HCT116 (cell line): ENCODE measurements around the gene ADRM1. TPM values are rescaled to one million over a fixed set of nuclear protein-coding genes. Genes with fewer than 3 reads are reported as not detected.

Source experiments
- ATAC-seq: fragments of 200-7000 bp; cut with Tn5 transposase; 2 replicates; pipeline ENCODE4 v1.9.1; 2020; ENCODE audit warnings: mild to moderate bottlenecking, moderate library complexity
- BruUV-seq: library from RNA; stranded (reverse); fragments of 400-500 nt; replicated peaks from 2 replicates; lab custom pipeline; 2021; lab: Mats Ljungman, UMichigan
- CTCF ChIA-PET: fragments of 300-600 bp; sonication (Branson Sonifier 250); formaldehyde crosslinking; loops from one replicate; lab custom pipeline; 2021; ENCODE audit warnings: antibody characterized with exemption; lab: Charles Lee
- POLR2A ChIA-PET: fragments of 300-600, 350-600 bp; sonication (Branson Sonifier 250); formaldehyde crosslinking; loops from one replicate; lab custom pipeline; 2021; ENCODE audit warnings: antibody characterized with exemption; lab: Charles Lee
- RAD21 ChIA-PET, 2 experiments: fragments of 300-600 bp; sonication (Branson Sonifier 250); formaldehyde crosslinking; loops; one replicate each; lab custom pipeline; 2023; ENCODE audit warnings: low total read pairs in 2 of 2; ENCODE audit not compliant: uncharacterized antibody in 2 of 2, unreplicated experiment in 2 of 2, low non-redundant PET in 1 of 2; lab: Charles Lee
- DNase-seq: peaks from one replicate; pipeline ENCODE4 v3.0.0-alpha.2; 2010; ENCODE audit warnings: low read depth, low spot score
- H2AFZ ChIP-seq: fragments of 200-600 bp; shearing (Covaris generic), sonication (generic); 2 replicates; pipeline ENCODE4 v1.6.1; 2017; ENCODE audit warnings: low read depth, mixed run types, mixed read lengths, antibody characterized with exemption, low read length; ENCODE audit not compliant: poor library complexity, severe bottlenecking
- H3K27ac ChIP-seq: 2 replicates; pipeline ENCODE4 v1.5.1; 2012; ENCODE audit warnings: low read depth, low read length
- H3K27me3 ChIP-seq: fragments of 200-600 bp; sonication (generic); 2 replicates; pipeline ENCODE4 v1.6.1; 2016; ENCODE audit warnings: mixed run types, low read length, mixed read lengths; ENCODE audit not compliant: insufficient read depth
- H3K36me3 ChIP-seq, 2 experiments: fragments of 200-500 bp in 1 of 2; fragments of 200-600 bp in 1 of 2; sonication (Bioruptor generic) in 1 of 2; sonication (generic) in 1 of 2; 2 replicates each; pipeline versions ENCODE4 v1.5.1 to v1.6.1; 2014 to 2016; ENCODE audit warnings: low read length in 2 of 2, inconsistent platforms in 1 of 2, mixed read lengths in 1 of 2, mixed run types in 1 of 2; ENCODE audit not compliant: insufficient read depth in 2 of 2, control insufficient read depth in 1 of 2
- H3K4me1 ChIP-seq, 2 experiments: fragments of 200-600 bp in 1 of 2; sonication (generic) in 1 of 2; 2 replicates each; pipeline versions ENCODE4 v1.5.1 to v1.6.1; 2012 to 2017; ENCODE audit warnings: low read length in 2 of 2, inconsistent platforms in 1 of 2, mild to moderate bottlenecking in 1 of 2, mixed read lengths in 1 of 2, mixed run types in 1 of 2, moderate library complexity in 1 of 2; ENCODE audit not compliant: insufficient read depth in 2 of 2, control insufficient read depth in 1 of 2
- H3K4me2 ChIP-seq: fragments of 200-600 bp; sonication (generic); 2 replicates; pipeline ENCODE4 v1.6.1; 2017; ENCODE audit warnings: mixed run types, low read length, mixed read lengths
- H3K4me3 ChIP-seq, 2 experiments: fragments of 200-600 bp in 1 of 2; sonication (generic) in 1 of 2; replicated peaks in 1 of 2; 2 replicates each; pipeline ENCODE4 v1.5.1; 2011 to 2016; ENCODE audit warnings: low read length in 2 of 2, control low read depth in 1 of 2, low read depth in 1 of 2, mild to moderate bottlenecking in 1 of 2, mixed read lengths in 1 of 2, mixed run types in 1 of 2
- H3K79me2 ChIP-seq: fragments of 200-600 bp; sonication (generic); 2 replicates; pipeline ENCODE4 v1.6.1; 2017; ENCODE audit warnings: mild to moderate bottlenecking, mixed run types, low read length, moderate library complexity, mixed read lengths; ENCODE audit not compliant: insufficient read depth
- H3K9ac ChIP-seq: fragments of 200-600 bp; sonication (generic); 2 replicates; pipeline ENCODE4 v1.6.1; 2016; ENCODE audit warnings: low read length, mixed read lengths
- H3K9me2 ChIP-seq: fragments of 200-600 bp; sonication (generic), shearing (Covaris generic); 2 replicates; pipeline ENCODE4 v1.6.1; 2017; ENCODE audit warnings: mixed run types, mild to moderate bottlenecking, moderate library complexity; ENCODE audit not compliant: insufficient read depth
- H3K9me3 ChIP-seq, 2 experiments: fragments of 200-500 bp in 1 of 2; fragments of 200-600 bp in 1 of 2; sonication (Bioruptor generic) in 1 of 2; sonication (generic) in 1 of 2; 2 replicates each; pipeline ENCODE4 v1.6.1; 2014 to 2017; ENCODE audit warnings: low read length in 2 of 2, mixed read lengths in 2 of 2, inconsistent platforms in 1 of 2, low read depth in 1 of 2, mild to moderate bottlenecking in 1 of 2, mixed run types in 1 of 2, moderate library complexity in 1 of 2; ENCODE audit not compliant: control insufficient read depth in 1 of 2, insufficient read depth in 1 of 2
- H4K20me1 ChIP-seq: fragments of 200-600 bp; sonication (generic), shearing (Covaris generic); 2 replicates; pipeline ENCODE4 v1.6.1; 2017; ENCODE audit warnings: mixed run types, mild to moderate bottlenecking, moderate library complexity; ENCODE audit not compliant: insufficient read depth
- CBX3 ChIP-seq: IDR thresholded peaks from 2 replicates; pipeline ENCODE4 v1.6.1; 2012; ENCODE audit warnings: low read depth
- CEBPB ChIP-seq: IDR thresholded peaks from 2 replicates; pipeline ENCODE4 v1.6.1; 2012; ENCODE audit warnings: low read depth
- ELF1 ChIP-seq: IDR thresholded peaks from 2 replicates; pipeline ENCODE4 v1.6.1; 2012; ENCODE audit warnings: low read depth, borderline replicate concordance
- EZH2phosphoT487 ChIP-seq: fragments of 200-600 bp; IDR thresholded peaks from 2 replicates; pipeline ENCODE4 v1.6.1; 2018; ENCODE audit warnings: antibody characterized with exemption, borderline replicate concordance
- FOSL1 ChIP-seq: IDR thresholded peaks from 2 replicates; pipeline ENCODE4 v1.6.1; 2012; ENCODE audit warnings: low read depth
- JUND ChIP-seq: IDR thresholded peaks from 2 replicates; pipeline ENCODE4 v1.6.1; 2012
- SIN3A ChIP-seq: IDR thresholded peaks from 2 replicates; pipeline ENCODE4 v1.6.1; 2012; ENCODE audit warnings: low read depth
- YY1 ChIP-seq: IDR thresholded peaks from 2 replicates; pipeline ENCODE4 v1.6.1; 2011; ENCODE audit warnings: low read length, low read depth, moderate library complexity, mild to moderate bottlenecking; ENCODE audit not compliant: insufficient replicate concordance; ENCODE audit errors: extremely low read depth
- ZNF274 ChIP-seq: fragments of 200-500 bp; sonication (Bioruptor generic); IDR thresholded peaks from 2 replicates; pipeline ENCODE4 v1.6.1; 2014; ENCODE audit warnings: mild to moderate bottlenecking, low read depth, low read length, inconsistent platforms
- intact Hi-C: fragments of 100-400 bp; cut with micrococcal nuclease; formaldehyde crosslinking; loops from 2 replicates; pipeline ENCODE4 v1.10.0; 2022
- total RNA-seq: library from RNA; stranded (reverse); gene quantifications from one replicate; pipeline ENCODE4 v1.2.1, GENCODE V29; 2021; ENCODE audit not compliant: unreplicated experiment
- TF ChIP-seq, protein P1 (sequence below): IDR thresholded peaks from 2 replicates; pipeline ENCODE4 v1.6.1; 2011; ENCODE audit warnings: mild to moderate bottlenecking, low read length, moderate library complexity; ENCODE audit not compliant: insufficient replicate concordance; ENCODE audit errors: extremely low read depth
- TF ChIP-seq, protein P2 (sequence below): IDR thresholded peaks from 2 replicates; pipeline ENCODE4 v1.6.1; 2012
- TF ChIP-seq, protein P3 (sequence below): IDR thresholded peaks from 2 replicates; pipeline ENCODE4 v1.6.1; 2012

Gene ADRM1
- total RNA-seq, 1 experiment from 2014 or later: 158 TPM

GRCh38 chr20:62321521-62321948 lies 18.7 kb downstream of the ADRM1 start:
- peak overlapping the region; percentile 41; the same call in 1 of the 2 replicates for H3K27ac ChIP-seq
- ATAC-seq (peak; percentile 62), DNase-seq (peak; percentile 31)

GRCh38 chr20:62321975-62322374 lies 19.2 kb downstream of the ADRM1 start:
- no peaks in the 10 kb centered on the region for H3K27me3 ChIP-seq
- H3K9me3 ChIP-seq: no peaks in the 10 kb centered on the region
- no peaks in the 10 kb centered on the region for H3K9me2 ChIP-seq
- peaks cover 0 to 5% of the 10 kb centered on the region in 2 experiments; a peak in 1 of 4 replicates for H3K4me1 ChIP-seq
- no TSS peak for BruUV-seq
- CTCF ChIA-PET: no interaction called here
- peak overlapping the region; percentile 41; the same call in 1 of the 2 replicates for H3K27ac ChIP-seq
- DNase-seq (no peak), ATAC-seq (no peak; the same call in 1 of the 2 replicates)
- H4K20me1 ChIP-seq: no peaks in the 10 kb centered on the region
- RAD21 ChIA-PET: no interaction called here
- TF ChIP-seq ELF1 (no peak), EZH2phosphoT487 (no peak), JUND (no peak), YY1 (no peak), FOSL1 (no peak)
- TF ChIP-seq, protein P1, sequence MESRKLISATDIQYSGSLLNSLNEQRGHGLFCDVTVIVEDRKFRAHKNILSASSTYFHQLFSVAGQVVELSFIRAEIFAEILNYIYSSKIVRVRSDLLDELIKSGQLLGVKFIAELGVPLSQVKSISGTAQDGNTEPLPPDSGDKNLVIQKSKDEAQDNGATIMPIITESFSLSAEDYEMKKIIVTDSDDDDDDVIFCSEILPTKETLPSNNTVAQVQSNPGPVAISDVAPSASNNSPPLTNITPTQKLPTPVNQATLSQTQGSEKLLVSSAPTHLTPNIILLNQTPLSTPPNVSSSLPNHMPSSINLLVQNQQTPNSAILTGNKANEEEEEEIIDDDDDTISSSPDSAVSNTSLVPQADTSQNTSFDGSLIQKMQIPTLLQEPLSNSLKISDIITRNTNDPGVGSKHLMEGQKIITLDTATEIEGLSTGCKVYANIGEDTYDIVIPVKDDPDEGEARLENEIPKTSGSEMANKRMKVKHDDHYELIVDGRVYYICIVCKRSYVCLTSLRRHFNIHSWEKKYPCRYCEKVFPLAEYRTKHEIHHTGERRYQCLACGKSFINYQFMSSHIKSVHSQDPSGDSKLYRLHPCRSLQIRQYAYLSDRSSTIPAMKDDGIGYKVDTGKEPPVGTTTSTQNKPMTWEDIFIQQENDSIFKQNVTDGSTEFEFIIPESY: no peak
- H3K79me2 ChIP-seq: peaks cover 6% of the 10 kb centered on the region; the same call in 1 of the 2 replicates
- H3K4me2 ChIP-seq: no peak overlapping the region
- peaks cover 9 to 37% of the 10 kb centered on the region in 2 experiments for H3K36me3 ChIP-seq
- intact Hi-C loops: no loop called here
- POLR2A ChIA-PET: no interaction called here
- no peak overlapping the region for H2AFZ ChIP-seq
- H3K4me3 ChIP-seq: no peak overlapping the region
- H3K9ac ChIP-seq: no peak overlapping the region

More at GRCh38 chr20:62321521-62321948, 18.7 kb downstream of the ADRM1 start:
- TF ChIP-seq YY1 (no peak), CBX3 (no peak), ZNF274 (no peak), FOSL1 (no peak), SIN3A (no peak), EZH2phosphoT487 (no peak), CEBPB (no peak)
- TF ChIP-seq, protein P2, sequence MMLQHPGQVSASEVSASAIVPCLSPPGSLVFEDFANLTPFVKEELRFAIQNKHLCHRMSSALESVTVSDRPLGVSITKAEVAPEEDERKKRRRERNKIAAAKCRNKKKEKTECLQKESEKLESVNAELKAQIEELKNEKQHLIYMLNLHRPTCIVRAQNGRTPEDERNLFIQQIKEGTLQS: no peak
- TF ChIP-seq, protein P3, sequence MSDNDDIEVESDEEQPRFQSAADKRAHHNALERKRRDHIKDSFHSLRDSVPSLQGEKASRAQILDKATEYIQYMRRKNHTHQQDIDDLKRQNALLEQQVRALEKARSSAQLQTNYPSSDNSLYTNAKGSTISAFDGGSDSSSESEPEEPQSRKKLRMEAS: no peak
- no peaks in the 10 kb centered on the region for H3K27me3 ChIP-seq
- H3K9ac ChIP-seq: no peak overlapping the region
- H2AFZ ChIP-seq: no peak overlapping the region
- peaks cover 7% of the 10 kb centered on the region; the same call in 1 of the 2 replicates for H3K79me2 ChIP-seq
- no peak overlapping the region for H3K4me3 ChIP-seq
- peaks cover 0 to 5% of the 10 kb centered on the region in 2 experiments; a peak in 1 of 4 replicates for H3K4me1 ChIP-seq
- ChIA-PET POLR2A (no interaction called here), CTCF (no interaction called here), RAD21 (no interaction called here)
- no peaks in the 10 kb centered on the region for H4K20me1 ChIP-seq
- BruUV-seq: no TSS peak
- intact Hi-C loops: no loop called here
- H3K36me3 ChIP-seq: peaks cover 10 to 39% of the 10 kb centered on the region in 2 experiments
- no peaks in the 10 kb centered on the region for H3K9me3 ChIP-seq
- no peak overlapping the region for H3K4me2 ChIP-seq
- no peaks in the 10 kb centered on the region for H3K9me2 ChIP-seq
